HepG2 (cell line): ENCODE measurements around the gene SIVA1. TPM values are rescaled to one million over a fixed set of nuclear protein-coding genes. Genes with fewer than 3 reads are reported as not detected.

Experiments
- AGO1 ChIP-seq: fragments of 200-400 bp; formaldehyde crosslinking; IDR thresholded peaks from 2 replicates; pipeline ENCODE4 v1.6.1; 2017; ENCODE audit warnings: mild to moderate bottlenecking, low read depth, low read length, moderate library complexity; ENCODE audit not compliant: poor library complexity, severe bottlenecking
- FOXP4 ChIP-seq: sonication (generic); formaldehyde crosslinking; IDR thresholded peaks from 2 replicates; pipeline ENCODE4 v1.4.0; 2020; ENCODE audit warnings: missing genetic modification reagents
- HNF1A ChIP-seq, 2 experiments: sonication (generic) in 1 of 2; formaldehyde crosslinking in 1 of 2; IDR thresholded peaks; 2 replicates each; pipeline versions ENCODE4 v1.4.0 to v1.6.1; 2016 to 2020; ENCODE audit warnings: borderline replicate concordance in 1 of 2, low read depth in 1 of 2, mild to moderate bottlenecking in 1 of 2, missing genetic modification reagents in 1 of 2
- KLF15 ChIP-seq: sonication (generic); formaldehyde crosslinking; IDR thresholded peaks from 2 replicates; pipeline ENCODE4 v1.8.1; 2023; ENCODE audit warnings: borderline replicate concordance, mild to moderate bottlenecking, inconsistent platforms, missing genetic modification reagents, mixed read lengths
- LRRFIP1 ChIP-seq: sonication (generic); formaldehyde crosslinking; conservative IDR thresholded peaks from 2 replicates; pipeline ENCODE4 v1.4.0; 2020; ENCODE audit warnings: missing genetic modification reagents
- MBNL3 ChIP-seq: fragments of 250-450 bp; sonication (Bioruptor Pico); conservative IDR thresholded peaks from 2 replicates; pipeline ENCODE4 v1.8.0; 2022; ENCODE audit warnings: mild to moderate bottlenecking, inconsistent platforms
- PAF1 ChIP-seq: IDR thresholded peaks from 2 replicates; pipeline ENCODE4 v1.6.1; 2016; ENCODE audit warnings: missing genetic modification reagents, missing compliant biosample characterization
- PAX8 ChIP-seq: sonication (generic); formaldehyde crosslinking; IDR thresholded peaks from 2 replicates; pipeline ENCODE4 v1.8.0; 2022; ENCODE audit warnings: mild to moderate bottlenecking, missing genetic modification reagents, borderline replicate concordance
- SMARCC2 ChIP-seq: fragments of 450-650 bp; IDR thresholded peaks from 2 replicates; pipeline ENCODE4 v1.6.1; 2017; ENCODE audit warnings: antibody characterized with exemption, mild to moderate bottlenecking
- SRY ChIP-seq: sonication (generic); formaldehyde crosslinking; IDR thresholded peaks from 2 replicates; pipeline ENCODE4 v1.8.0; 2022; ENCODE audit warnings: mild to moderate bottlenecking, missing genetic modification reagents
- TEAD3 ChIP-seq: optimal IDR thresholded peaks from 2 replicates; pipeline ENCODE3; 2016; ENCODE audit warnings: borderline replicate concordance
- THYN1 ChIP-seq: sonication (generic); formaldehyde crosslinking; IDR thresholded peaks from 2 replicates; pipeline ENCODE4 v1.8.1; 2023; ENCODE audit warnings: low read depth, mild to moderate bottlenecking, moderate library complexity, missing genetic modification reagents, borderline replicate concordance
- ZNF101 ChIP-seq: sonication (generic); formaldehyde crosslinking; IDR thresholded peaks from 2 replicates; pipeline ENCODE4 v1.4.0; 2020; ENCODE audit warnings: mild to moderate bottlenecking, low read depth, missing genetic modification reagents, borderline replicate concordance
- ZNF350 ChIP-seq: sonication (generic); formaldehyde crosslinking; IDR thresholded peaks from 2 replicates; pipeline ENCODE4 v1.4.0; 2020; ENCODE audit warnings: mild to moderate bottlenecking, low read depth, missing genetic modification reagents, borderline replicate concordance
- ZNF512 ChIP-seq: sonication (generic); formaldehyde crosslinking; IDR thresholded peaks from 2 replicates; pipeline ENCODE4 v1.4.0; 2020; ENCODE audit warnings: mild to moderate bottlenecking, missing genetic modification reagents
- ZNF614 ChIP-seq: IDR thresholded peaks from 2 replicates; pipeline ENCODE4 v1.6.1; 2018; ENCODE audit warnings: missing biosample characterization, missing genetic modification reagents, inconsistent platforms, borderline replicate concordance
- ZNF720 ChIP-seq: sonication (generic); formaldehyde crosslinking; IDR thresholded peaks from 2 replicates; pipeline ENCODE4 v1.4.0; 2020; ENCODE audit warnings: missing genetic modification reagents
- polyA plus RNA-seq, 8 experiments: library from polyadenylated mRNA; depleted of rRNA in 3 of 8; stranded (reverse) in 7 of 8; unstranded in 1 of 8; fragments of >200 nt; fragmentation: Illumina TruSeq in 4 of 8; extraction: Trizol in 4 of 8; gene quantifications; 2 replicates each; pipeline versions ENCODE4 v1.2.1 to v1.2.3, GENCODE V29; 2011 to 2016; ENCODE audit warnings: low read depth in 4 of 8, missing spikeins in 1 of 8, mixed read lengths in 1 of 8; ENCODE audit not compliant: insufficient read depth in 1 of 8
- total RNA-seq, 5 experiments: library from RNA; depleted of rRNA; stranded (reverse); fragments of >200 nt; fragmentation: Illumina TruSeq; extraction: Trizol; gene quantifications; 2 replicates each; pipeline ENCODE4 v1.2.3, GENCODE V29; 2016; ENCODE audit warnings: low read depth in 1 of 5

The SIVA1 gene
- total and polyA plus RNA-seq, 2 of the 13 experiments (the other 11 are each of a cell fraction or from before 2014, with no cell fraction given): 123 to 186 TPM

GRCh38 chr14:104752735-104753527, at the start of gene SIVA1 (continued):
- TF ChIP-seq ZNF512 (CRISPR knock-in tag) (no peak), MBNL3 (no peak), PAX8 (peak; percentile 85; the same call in 1 of the 2 replicates), PAF1 (CRISPR knock-in tag) (no peak; the same call in 1 of the 2 replicates), THYN1 (CRISPR knock-in tag) (no peak), ZNF350 (CRISPR knock-in tag) (peak; percentile 93), ZNF614 (CRISPR knock-in tag) (peak; percentile 22; the same call in 1 of the 2 replicates), AGO1 (peak; percentile 99), SRY (CRISPR knock-in tag) (peak; percentile 90), SMARCC2 (no peak), FOXP4 (0 out of 2 replicates have a peak, but pooled peaks have one; percentile 6), KLF15 (CRISPR knock-in tag) (no peak), HNF1A (IDR thresholded peaks at IDR 0.05; ENCODE audit: low read depth) (no peak), HNF1A (CRISPR knock-in tag; IDR thresholded peaks at IDR 0.05; ENCODE audit: borderline replicate concordance) (peak; percentile 66), ZNF720 (CRISPR knock-in tag) (no peak), TEAD3 (CRISPR knock-in tag) (no peak), LRRFIP1 (CRISPR knock-in tag) (no peak), ZNF101 (CRISPR knock-in tag) (no peak)
